ENCODE measurements around the gene NDUFV2. TPM values are rescaled to one million over a fixed set of nuclear protein-coding genes. Genes with fewer than 3 reads are reported as not detected.

Gene NDUFV2
- total RNA-seq, 1 donor from 2014 or later, result 97.7 TPM

DNA sequence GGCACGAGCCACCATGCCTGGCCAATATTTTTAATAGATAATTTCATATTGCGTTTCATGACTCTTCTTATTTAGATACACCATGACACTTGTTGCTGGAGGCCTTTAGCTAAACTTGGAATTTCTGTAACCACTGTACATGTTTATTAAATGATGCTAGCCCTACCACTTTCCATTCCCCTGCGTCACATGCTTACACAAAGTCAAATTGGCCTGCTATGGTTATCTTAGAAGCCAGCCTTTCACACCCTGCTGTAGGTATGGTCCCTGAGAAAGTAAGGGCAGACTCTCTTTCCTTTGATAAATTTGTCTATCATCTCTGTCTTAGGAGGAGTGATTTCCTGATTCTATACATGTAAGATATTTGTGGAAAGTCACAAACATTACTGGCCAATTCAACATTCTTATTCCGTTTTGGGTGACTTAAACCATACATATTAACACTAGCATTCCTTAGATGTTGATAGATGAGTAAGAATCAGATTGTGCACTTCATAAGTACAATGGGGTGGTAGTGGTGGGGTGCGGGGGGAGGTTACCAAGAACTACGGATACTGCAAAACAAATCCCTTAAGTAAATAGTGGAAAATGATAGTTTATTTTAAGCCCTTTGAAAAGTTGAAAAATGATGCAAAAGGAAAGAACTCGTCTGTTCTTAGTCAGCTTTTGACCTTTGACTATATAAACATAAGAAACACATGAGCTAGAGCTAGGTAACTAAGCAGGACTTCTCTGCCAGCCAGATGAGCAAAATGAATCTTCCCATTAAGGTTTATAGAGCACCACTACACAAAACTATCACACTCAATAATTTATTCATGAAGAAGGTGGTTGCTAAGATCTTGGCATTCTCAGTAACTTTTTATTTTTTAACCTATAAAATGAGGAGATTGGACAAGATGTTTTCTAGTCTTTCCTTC, 7.9 kb upstream of the NDUFV2 start:
- peak overlapping the region; percentile 20 for H3K4me3 Mint-ChIP-seq (ENCODE audit: unreplicated experiment)
- TF ChIP-seq, protein P1, sequence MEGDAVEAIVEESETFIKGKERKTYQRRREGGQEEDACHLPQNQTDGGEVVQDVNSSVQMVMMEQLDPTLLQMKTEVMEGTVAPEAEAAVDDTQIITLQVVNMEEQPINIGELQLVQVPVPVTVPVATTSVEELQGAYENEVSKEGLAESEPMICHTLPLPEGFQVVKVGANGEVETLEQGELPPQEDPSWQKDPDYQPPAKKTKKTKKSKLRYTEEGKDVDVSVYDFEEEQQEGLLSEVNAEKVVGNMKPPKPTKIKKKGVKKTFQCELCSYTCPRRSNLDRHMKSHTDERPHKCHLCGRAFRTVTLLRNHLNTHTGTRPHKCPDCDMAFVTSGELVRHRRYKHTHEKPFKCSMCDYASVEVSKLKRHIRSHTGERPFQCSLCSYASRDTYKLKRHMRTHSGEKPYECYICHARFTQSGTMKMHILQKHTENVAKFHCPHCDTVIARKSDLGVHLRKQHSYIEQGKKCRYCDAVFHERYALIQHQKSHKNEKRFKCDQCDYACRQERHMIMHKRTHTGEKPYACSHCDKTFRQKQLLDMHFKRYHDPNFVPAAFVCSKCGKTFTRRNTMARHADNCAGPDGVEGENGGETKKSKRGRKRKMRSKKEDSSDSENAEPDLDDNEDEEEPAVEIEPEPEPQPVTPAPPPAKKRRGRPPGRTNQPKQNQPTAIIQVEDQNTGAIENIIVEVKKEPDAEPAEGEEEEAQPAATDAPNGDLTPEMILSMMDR (IDR thresholded peaks at IDR 0.05), result no peak
- H3K36me3 Mint-ChIP-seq (ENCODE audit: unreplicated experiment), result no peaks in the 10 kb centered on the region
- DNase-seq (ENCODE audit: extremely low spot score, unreplicated experiment), result no peak
- no peaks in the 10 kb centered on the region for H3K9me3 Mint-ChIP-seq (ENCODE audit: unreplicated experiment)
- H3K27me3 Mint-ChIP-seq (ENCODE audit: unreplicated experiment), result no peaks in the 10 kb centered on the region
- peaks cover 27% of the 10 kb centered on the region for H3K4me1 Mint-ChIP-seq (ENCODE audit: unreplicated experiment)
- peak overlapping the region; percentile 89 for H3K27ac Mint-ChIP-seq (ENCODE audit: unreplicated experiment)

DNA sequence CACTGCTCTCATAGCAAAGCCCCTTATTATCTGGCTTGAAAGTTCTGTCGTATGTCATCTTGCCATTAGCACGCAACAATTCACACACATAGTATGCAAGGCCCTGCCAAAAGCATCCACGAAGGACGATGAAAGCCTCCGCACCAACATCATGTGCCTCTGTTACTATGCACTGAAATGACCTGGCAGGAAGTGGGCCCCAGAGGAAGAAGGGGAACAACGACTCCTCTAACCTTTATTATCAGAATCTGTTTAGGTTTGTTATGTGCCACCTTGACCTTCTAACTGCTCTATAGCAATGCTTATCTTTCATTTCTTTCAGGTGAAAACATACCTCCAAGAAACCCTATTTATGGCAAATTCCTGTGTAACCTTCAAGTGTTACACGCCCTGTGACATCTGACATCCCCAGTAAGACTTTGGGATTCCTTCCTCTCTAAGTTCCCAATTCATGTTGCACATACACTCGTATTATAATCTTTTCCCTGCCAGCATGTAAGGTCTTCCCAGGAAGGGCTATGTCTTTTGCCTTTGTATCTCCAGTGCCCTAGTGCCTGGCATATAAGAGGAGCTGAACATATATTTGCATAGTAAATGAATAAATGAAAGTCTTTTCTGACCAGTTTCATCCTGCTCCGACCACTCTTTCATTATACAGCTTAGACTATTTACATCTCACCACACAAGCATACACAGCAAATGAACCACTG, 7.0 kb upstream of the NDUFV2 start:
- Mint-ChIP-seq H3K4me1 (ENCODE audit: unreplicated experiment) (peaks cover 27% of the 10 kb centered on the region), H3K4me3 (ENCODE audit: unreplicated experiment) (no peak overlapping the region), H3K27me3 (ENCODE audit: unreplicated experiment) (no peaks in the 10 kb centered on the region), H3K27ac (ENCODE audit: unreplicated experiment) (peak overlapping the region; percentile 89), H3K36me3 (ENCODE audit: unreplicated experiment) (no peaks in the 10 kb centered on the region), H3K9me3 (ENCODE audit: unreplicated experiment) (no peaks in the 10 kb centered on the region)
- DNase-seq (ENCODE audit: extremely low spot score, unreplicated experiment), result no peak
- TF ChIP-seq, protein P1 (IDR thresholded peaks at IDR 0.05), result no peak

DNA sequence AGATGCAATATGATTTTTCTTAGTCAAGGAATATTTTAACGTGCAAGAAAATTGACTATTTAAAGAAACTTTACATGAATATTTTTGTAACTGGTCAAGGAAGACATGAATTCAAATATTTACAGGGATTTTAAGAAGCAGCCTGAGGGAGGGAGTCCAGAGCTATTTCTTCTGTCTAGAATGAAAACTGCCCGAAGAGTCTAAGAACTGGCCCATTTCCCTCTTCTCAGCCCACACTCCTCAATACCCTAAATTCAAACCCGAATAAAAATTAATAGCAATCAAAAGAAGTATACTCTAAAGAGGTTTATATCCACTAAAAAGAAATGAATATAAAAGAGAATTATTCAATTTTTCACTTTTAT, 6.5 kb upstream of the NDUFV2 start:
- DNase-seq (ENCODE audit: extremely low spot score, unreplicated experiment), result no peak
- Mint-ChIP-seq H3K4me3 (ENCODE audit: unreplicated experiment) (no peak overlapping the region), H3K27me3 (ENCODE audit: unreplicated experiment) (no peaks in the 10 kb centered on the region), H3K36me3 (ENCODE audit: unreplicated experiment) (no peaks in the 10 kb centered on the region), H3K27ac (ENCODE audit: unreplicated experiment) (no peak overlapping the region), H3K4me1 (ENCODE audit: unreplicated experiment) (peaks cover 27% of the 10 kb centered on the region), H3K9me3 (ENCODE audit: unreplicated experiment) (no peaks in the 10 kb centered on the region)
- TF ChIP-seq, protein P1 (IDR thresholded peaks at IDR 0.05), result no peak

- H3K4me1 Mint-ChIP-seq (ENCODE audit: unreplicated experiment), result peaks cover 31% of the 10 kb centered on the region
- H3K9me3 Mint-ChIP-seq (ENCODE audit: unreplicated experiment), result no peaks in the 10 kb centered on the region
- H3K27ac Mint-ChIP-seq (ENCODE audit: unreplicated experiment), result no peak overlapping the region
- DNase-seq (ENCODE audit: extremely low spot score, unreplicated experiment), result no peak
- no peak overlapping the region for H3K4me3 Mint-ChIP-seq (ENCODE audit: unreplicated experiment)
- TF ChIP-seq, protein P1 (IDR thresholded peaks at IDR 0.05), result no peak
- no peaks in the 10 kb centered on the region for H3K27me3 Mint-ChIP-seq (ENCODE audit: unreplicated experiment)
- H3K36me3 Mint-ChIP-seq (ENCODE audit: unreplicated experiment), result no peaks in the 10 kb centered on the region
Observed at GRCh38 chr18:9096685-9097084, 5.8 kb upstream of the NDUFV2 start.

DNA sequence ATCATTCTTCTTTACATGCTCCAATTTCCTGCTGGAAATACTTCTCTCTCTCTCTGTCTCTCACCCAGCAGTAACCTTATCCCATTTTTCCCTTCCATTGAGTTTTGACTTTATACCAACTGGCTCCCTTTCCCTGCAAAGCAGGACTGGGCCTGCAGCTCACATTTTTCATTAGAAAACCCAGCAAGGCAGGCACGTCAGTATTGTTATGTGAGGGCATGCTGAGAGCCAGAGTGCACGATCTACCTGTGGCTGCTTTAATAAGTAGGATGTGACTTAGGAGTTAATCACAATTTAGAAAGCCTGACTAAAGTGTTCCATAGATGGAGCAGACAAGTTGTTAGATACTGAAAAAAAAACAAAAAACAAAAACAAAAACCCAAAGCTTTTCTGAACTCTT, 5.2 kb upstream of the NDUFV2 start:
- H3K9me3 Mint-ChIP-seq (ENCODE audit: unreplicated experiment), result no peaks in the 10 kb centered on the region
- no peak overlapping the region for H3K27ac Mint-ChIP-seq (ENCODE audit: unreplicated experiment)
- no peaks in the 10 kb centered on the region for H3K36me3 Mint-ChIP-seq (ENCODE audit: unreplicated experiment)
- peaks cover 32% of the 10 kb centered on the region for H3K4me1 Mint-ChIP-seq (ENCODE audit: unreplicated experiment)
- H3K27me3 Mint-ChIP-seq (ENCODE audit: unreplicated experiment), result no peaks in the 10 kb centered on the region
- TF ChIP-seq, protein P1 (IDR thresholded peaks at IDR 0.05), result no peak
- H3K4me3 Mint-ChIP-seq (ENCODE audit: unreplicated experiment), result no peak overlapping the region
- no peak for DNase-seq (ENCODE audit: extremely low spot score, unreplicated experiment)

All from osteocyte (in vitro differentiated cells).